Neuronal stem cell (in vitro differentiated cells): ENCODE results near the gene PRUNE2.
"Not testable (repeated sequence)": the region's sequence is repeated elsewhere in the genome, so short reads cannot be mapped to it uniquely, and the experiment has no call there.

ENCODE experiments used
- DNase-seq: peaks from one replicate; pipeline ENCODE4 v3.0.0-alpha.2; 2013; ENCODE audit warnings: low spot score
- H2AFZ ChIP-seq: one replicate; pipeline ENCODE4 v1.6.1; 2013; ENCODE audit warnings: mild to moderate bottlenecking, low read length, inconsistent platforms
- H2AK5ac ChIP-seq: 2 replicates; pipeline ENCODE4 v1.6.1; 2013; ENCODE audit warnings: low read depth, mild to moderate bottlenecking, inconsistent platforms, low read length, moderate library complexity, mixed read lengths
- H2BK120ac ChIP-seq: 2 replicates; pipeline ENCODE4 v1.6.1; 2013; ENCODE audit warnings: low read depth, mild to moderate bottlenecking, inconsistent platforms, low read length, moderate library complexity, mixed read lengths
- H2BK12ac ChIP-seq: one replicate; pipeline ENCODE4 v1.6.1; 2013; ENCODE audit warnings: low read length, inconsistent platforms
- H2BK15ac ChIP-seq: 2 replicates; pipeline ENCODE4 v1.6.1; 2013; ENCODE audit warnings: mild to moderate bottlenecking, low read length, inconsistent platforms, mixed read lengths
- H2BK5ac ChIP-seq: one replicate; pipeline ENCODE4 v1.6.1; 2013; ENCODE audit warnings: inconsistent platforms, mild to moderate bottlenecking, low read length, moderate library complexity
- H3K14ac ChIP-seq: one replicate; pipeline ENCODE4 v1.6.1; 2013; ENCODE audit warnings: low read length, inconsistent platforms
- H3K18ac ChIP-seq: 2 replicates; pipeline ENCODE4 v1.6.1; 2013; ENCODE audit warnings: low read length, inconsistent platforms
- H3K23ac ChIP-seq: 2 replicates; pipeline ENCODE4 v1.6.1; 2013; ENCODE audit warnings: low read depth, mild to moderate bottlenecking, mixed read lengths, low read length, inconsistent platforms; ENCODE audit not compliant: poor library complexity
- H3K27ac ChIP-seq: replicated peaks from 3 replicates; pipeline ENCODE4 v1.5.1; 2013; ENCODE audit warnings: low read length, inconsistent platforms
- H3K27me3 ChIP-seq, 3 experiments: 2 replicates each; pipeline ENCODE4 v1.6.1; 2013; ENCODE audit warnings: low read length in 3 of 3, mild to moderate bottlenecking in 2 of 3, inconsistent platforms in 1 of 3, low read depth in 1 of 3, mixed read lengths in 1 of 3, moderate library complexity in 1 of 3; ENCODE audit not compliant: control insufficient read depth in 3 of 3, insufficient read depth in 3 of 3
- H3K36me3 ChIP-seq, 2 donors: replicated peaks in 1 of 2; 2 replicates each; pipeline ENCODE4 v1.6.1; 2013; ENCODE audit warnings: low read length in 2 of 2; ENCODE audit not compliant: control insufficient read depth in 2 of 2, insufficient read depth in 2 of 2
- H3K4ac ChIP-seq: 2 replicates; pipeline ENCODE4 v1.6.1; 2013; ENCODE audit warnings: inconsistent platforms, mild to moderate bottlenecking, low read length, moderate library complexity
- H3K4me1 ChIP-seq, 2 donors: 1 replicate in 1 of 2; 2 replicates in 1 of 2; pipeline ENCODE4 v1.6.1; 2013; ENCODE audit warnings: low read length in 2 of 2, low read depth in 1 of 2; ENCODE audit not compliant: control insufficient read depth in 2 of 2, insufficient read depth in 1 of 2
- H3K4me2 ChIP-seq: one replicate; pipeline ENCODE4 v1.6.1; 2013; ENCODE audit warnings: mild to moderate bottlenecking, low read length, inconsistent platforms; ENCODE audit not compliant: insufficient read depth, poor library complexity, severe bottlenecking
- H3K4me3 ChIP-seq, 2 donors: 2 replicates each; pipeline ENCODE4 v1.5.1; 2013; ENCODE audit warnings: low read length in 2 of 2, mild to moderate bottlenecking in 2 of 2, inconsistent platforms in 1 of 2, moderate library complexity in 1 of 2
- H3K79me1 ChIP-seq: one replicate; pipeline ENCODE4 v1.6.1; 2013; ENCODE audit warnings: low read depth, mild to moderate bottlenecking, inconsistent platforms, low read length, moderate library complexity
- H3K9ac ChIP-seq: one replicate; pipeline ENCODE4 v1.6.1; 2013; ENCODE audit warnings: mild to moderate bottlenecking, low read depth, low read length, inconsistent platforms; ENCODE audit not compliant: poor library complexity
- H3K9me3 ChIP-seq, 2 donors: replicated peaks in 1 of 2; 2 replicates each; pipeline versions ENCODE3 to v1.6.1; 2013; ENCODE audit warnings: low read length in 2 of 2, mild to moderate bottlenecking in 2 of 2, inconsistent platforms in 1 of 2, low read depth in 1 of 2, mixed read lengths in 1 of 2, moderate library complexity in 1 of 2; ENCODE audit not compliant: control insufficient read depth in 2 of 2, insufficient read depth in 1 of 2
- H4K8ac ChIP-seq: one replicate; pipeline ENCODE4 v1.6.1; 2013; ENCODE audit warnings: low read depth, mild to moderate bottlenecking, inconsistent platforms, low read length, moderate library complexity
- H4K91ac ChIP-seq: one replicate; pipeline ENCODE4 v1.6.1; 2013; ENCODE audit warnings: low read length, low read depth, mild to moderate bottlenecking, inconsistent platforms; ENCODE audit not compliant: poor library complexity
- WGBS, 2 donors: extraction: QIAGEN DNeasy Blood & Tissue Kit; methylation state at CpG; one replicate each; pipeline ENCODE4 v1.1.7; 2013; ENCODE audit warnings: missing lambda C conversion rate in 2 of 2, mixed read lengths in 1 of 2; ENCODE audit not compliant: insufficient read length in 2 of 2, insufficient replicate concordance in 1 of 2; ENCODE audit errors: extremely low coverage in 2 of 2; 5-methylcytosine and 5-hydroxymethylcytosine counted together

PRUNE2 gene

GRCh38 chr9:76863832-76864231, 42.1 kb downstream of the PRUNE2 start:
- no CpG with 5 or more reads among the region's 3 CpGs for WGBS, 2 donors
- peaks cover 12 to 19% of the 10 kb centered on the region in 2 donors for H3K4me1 ChIP-seq

DNA sequence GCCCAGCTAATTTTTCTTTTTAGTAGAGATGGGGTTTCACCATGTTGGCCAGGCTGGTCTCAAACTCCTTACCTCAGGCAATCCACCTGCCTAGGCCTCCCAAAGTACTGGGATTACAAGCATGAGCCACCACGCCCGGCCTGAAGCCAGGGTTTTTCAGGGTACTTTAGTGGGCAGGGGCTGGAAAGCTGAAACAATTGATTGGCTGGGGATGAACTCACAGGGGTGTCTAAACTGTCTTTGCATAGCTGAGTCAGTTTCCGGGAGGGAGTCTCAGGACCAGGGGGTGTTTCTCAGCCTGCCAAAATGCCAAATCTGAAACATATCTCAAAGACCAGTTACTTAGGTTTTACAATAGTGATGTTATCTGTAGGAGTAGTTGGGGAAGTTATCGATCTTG, 46.1 kb downstream of the PRUNE2 start:
- Histone ChIP-seq H3K9me3 (no peaks in the 10 kb centered on the region), H3K23ac (no peak overlapping the region), H3K4me3 (no peak overlapping the region), H3K9ac (no peak overlapping the region), H2AFZ (no peak overlapping the region), H2BK120ac (no peak overlapping the region), H2BK5ac (no peak overlapping the region), H3K18ac (no peak overlapping the region), H3K27ac (no peak overlapping the region), H3K36me3 (no peaks in the 10 kb centered on the region), H3K14ac (no peak overlapping the region), H2BK12ac (no peak overlapping the region), H3K27me3 (no peaks in the 10 kb centered on the region), H3K4ac (no peak overlapping the region), H4K8ac (no peak overlapping the region), H2BK15ac (no peak overlapping the region), H3K4me2 (no peak overlapping the region), H4K91ac (no peak overlapping the region), H3K4me1 (peaks cover 0 to 9% of the 10 kb centered on the region in 2 donors), H2AK5ac (no peak overlapping the region), H3K79me1 (no peaks in the 10 kb centered on the region)
- no peak for DNase-seq
- WGBS, 2 donors = no CpG with 5 or more reads among the region's 4 CpGs

More at GRCh38 chr9:76863832-76864231, 42.1 kb downstream of the PRUNE2 start:
- H2BK5ac ChIP-seq = no peak overlapping the region
- no peaks in the 10 kb centered on the region for H3K9me3 ChIP-seq
- H4K91ac ChIP-seq = no peak overlapping the region
- H3K4ac ChIP-seq = no peak overlapping the region
- no peak overlapping the region for H3K4me3 ChIP-seq
- H3K27ac ChIP-seq = no peak overlapping the region
- no peak overlapping the region for H2BK120ac ChIP-seq
- no peaks in the 10 kb centered on the region for H3K36me3 ChIP-seq
- H3K27me3 ChIP-seq = no peaks in the 10 kb centered on the region
- H3K79me1 ChIP-seq = no peaks in the 10 kb centered on the region
- H3K18ac ChIP-seq = no peak overlapping the region
- DNase-seq = no peak
- no peak overlapping the region for H4K8ac ChIP-seq
- no peak overlapping the region for H2BK15ac ChIP-seq
- peak overlapping the region; percentile 72 for H2AFZ ChIP-seq
- H3K4me2 ChIP-seq = no peak overlapping the region
- H3K9ac ChIP-seq = no peak overlapping the region
- no peak overlapping the region for H2BK12ac ChIP-seq
- H2AK5ac ChIP-seq = no peak overlapping the region
- H3K14ac ChIP-seq = no peak overlapping the region
- no peak overlapping the region for H3K23ac ChIP-seq

DNA sequence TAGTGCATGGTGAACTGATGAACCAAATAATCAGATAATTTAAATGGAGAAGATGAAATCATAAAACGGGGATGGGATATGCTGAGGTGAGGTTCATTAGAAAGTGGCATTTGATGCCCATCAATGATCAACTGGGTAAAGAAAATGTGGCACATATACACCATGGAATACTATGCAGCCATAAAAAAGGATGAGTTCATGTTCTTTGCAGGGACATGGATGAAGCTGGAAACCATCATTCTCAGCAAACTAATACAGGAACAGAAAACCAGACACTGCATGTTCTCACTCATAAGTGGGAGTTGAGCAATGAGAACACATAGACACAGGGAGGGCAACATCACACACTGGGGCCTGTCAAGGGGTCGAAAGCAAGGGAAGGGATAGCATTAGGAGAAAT, 47.7 kb downstream of the PRUNE2 start:
- not testable (repeated sequence) for DNase-seq, H3K4me1 ChIP-seq, H3K27me3 ChIP-seq, H3K4ac ChIP-seq, H3K36me3 ChIP-seq, H2AK5ac ChIP-seq, H4K91ac ChIP-seq, H4K8ac ChIP-seq, H2BK15ac ChIP-seq, H3K4me2 ChIP-seq, H2BK12ac ChIP-seq, H2BK5ac ChIP-seq, H3K79me1 ChIP-seq, H2BK120ac ChIP-seq, H3K27ac ChIP-seq, H3K14ac ChIP-seq, H3K18ac ChIP-seq, H3K9ac ChIP-seq, H3K23ac ChIP-seq, H2AFZ ChIP-seq, H3K9me3 ChIP-seq, H3K4me3 ChIP-seq
- WGBS, 2 donors = no CpG with 5 or more reads among the region's 2 CpGs

GRCh38 chr9:76856016-76856415, 49.9 kb downstream of the PRUNE2 start:
- Histone ChIP-seq H3K4me1 (no peaks in the 10 kb centered on the region), H3K4me3 (no peak overlapping the region), H2AFZ (no peak overlapping the region), H2BK120ac (no peak overlapping the region), H2BK12ac (no peak overlapping the region), H3K9ac (no peak overlapping the region), H3K36me3 (no peaks in the 10 kb centered on the region), H3K27ac (no peak overlapping the region), H3K27me3 (no peaks in the 10 kb centered on the region), H3K18ac (no peak overlapping the region), H4K8ac (no peak overlapping the region), H3K79me1 (no peaks in the 10 kb centered on the region), H2BK15ac (no peak overlapping the region), H3K23ac (no peak overlapping the region), H3K14ac (no peak overlapping the region), H3K4ac (no peak overlapping the region), H3K4me2 (no peak overlapping the region), H2BK5ac (no peak overlapping the region), H3K9me3 (no peaks in the 10 kb centered on the region), H2AK5ac (no peak overlapping the region), H4K91ac (no peak overlapping the region)
- no CpG with 5 or more reads among the region's 3 CpGs for WGBS, 2 donors
- DNase-seq = no peak
